HepG2 (cell line): ENCODE data around the gene LASP1. TPM values are rescaled to one million over a fixed set of nuclear protein-coding genes. Genes with fewer than 3 reads are reported as not detected.
A peak's percentile ranks its signal among the peaks of the same experiment; 100 is the strongest.

ENCODE experiments used
- ATAD3A ChIP-seq: sonication (generic); formaldehyde crosslinking; IDR thresholded peaks from 2 replicates; pipeline ENCODE4 v1.4.0; 2020; ENCODE audit warnings: missing genetic modification reagents
- BHLHE40 ChIP-seq: IDR thresholded peaks from 2 replicates; pipeline ENCODE4 v1.6.1; 2011; ENCODE audit warnings: low read length, improper control_type of control experiment
- CEBPG ChIP-seq: IDR thresholded peaks from 2 replicates; pipeline ENCODE4 v1.6.1; 2016
- FOXC1 ChIP-seq: sonication (generic); formaldehyde crosslinking; IDR thresholded peaks from 2 replicates; pipeline ENCODE4 v1.8.0; 2022; ENCODE audit warnings: mild to moderate bottlenecking, missing genetic modification reagents, borderline replicate concordance
- HMGA1 ChIP-seq: sonication (generic); formaldehyde crosslinking; conservative IDR thresholded peaks from 2 replicates; pipeline ENCODE4 v1.4.0; 2020; ENCODE audit warnings: missing genetic modification reagents
- HOXD1 ChIP-seq: sonication (generic); formaldehyde crosslinking; IDR thresholded peaks from 2 replicates; pipeline ENCODE4 v1.5.0; 2020; ENCODE audit warnings: missing genetic modification reagents
- KLF9 ChIP-seq: IDR thresholded peaks from 2 replicates; pipeline ENCODE4 v1.6.1; 2016; ENCODE audit warnings: low read depth
- KMT2A ChIP-seq: sonication (generic); formaldehyde crosslinking; IDR thresholded peaks from 2 replicates; pipeline ENCODE4 v1.4.0; 2020; ENCODE audit warnings: missing genetic modification reagents
- MED1 ChIP-seq: sonication (generic); formaldehyde crosslinking; IDR thresholded peaks from 2 replicates; pipeline ENCODE4 v1.4.0; 2020; ENCODE audit warnings: missing genetic modification reagents
- NFYC ChIP-seq: IDR thresholded peaks from 2 replicates; pipeline ENCODE4 v1.6.1; 2016; ENCODE audit warnings: missing genetic modification reagents, missing compliant biosample characterization
- NONO ChIP-seq, 2 experiments: fragments of 450-650 bp in 1 of 2; sonication (generic) in 1 of 2; formaldehyde crosslinking in 1 of 2; IDR thresholded peaks in 1 of 2; conservative IDR thresholded peaks in 1 of 2; 2 replicates each; pipeline versions ENCODE4 v1.6.1 to v1.8.0; 2017 to 2022; ENCODE audit warnings: mild to moderate bottlenecking in 1 of 2, missing genetic modification reagents in 1 of 2, moderate library complexity in 1 of 2
- PAWR ChIP-seq: sonication (generic); formaldehyde crosslinking; IDR thresholded peaks from 2 replicates; pipeline ENCODE4 v1.4.0; 2020; ENCODE audit warnings: missing genetic modification reagents, mild to moderate bottlenecking, borderline replicate concordance
- REPIN1 ChIP-seq: sonication (generic); formaldehyde crosslinking; IDR thresholded peaks from 2 replicates; pipeline ENCODE4 v1.8.0; 2022; ENCODE audit warnings: missing genetic modification reagents, low read depth, mild to moderate bottlenecking, borderline replicate concordance
- SYNCRIP ChIP-seq: fragments of 200-400 bp; formaldehyde crosslinking; IDR thresholded peaks from 2 replicates; pipeline ENCODE4 v1.6.1; 2018; ENCODE audit warnings: mild to moderate bottlenecking, low read depth, low read length; ENCODE audit not compliant: insufficient read depth
- TP53 ChIP-seq: sonication (generic); formaldehyde crosslinking; conservative IDR thresholded peaks from 2 replicates; pipeline ENCODE4 v1.4.0; 2020; ENCODE audit warnings: missing genetic modification reagents
- ZBTB3 ChIP-seq: sonication (generic); formaldehyde crosslinking; IDR thresholded peaks from 2 replicates; pipeline ENCODE4 v1.4.0; 2020; ENCODE audit warnings: low read depth, mild to moderate bottlenecking, moderate library complexity, missing genetic modification reagents, borderline replicate concordance
- ZNF317 ChIP-seq: sonication (generic); formaldehyde crosslinking; IDR thresholded peaks from 2 replicates; pipeline ENCODE4 v1.5.0; 2020; ENCODE audit warnings: mild to moderate bottlenecking, missing genetic modification reagents
- ZNF614 ChIP-seq: IDR thresholded peaks from 2 replicates; pipeline ENCODE4 v1.6.1; 2018; ENCODE audit warnings: missing biosample characterization, missing genetic modification reagents, inconsistent platforms, borderline replicate concordance
- ZNF670 ChIP-seq: sonication (generic); formaldehyde crosslinking; IDR thresholded peaks from 2 replicates; pipeline ENCODE4 v1.8.0; 2022; ENCODE audit warnings: mild to moderate bottlenecking, missing genetic modification reagents, borderline replicate concordance
- ZNF761 ChIP-seq: sonication (generic); formaldehyde crosslinking; conservative IDR thresholded peaks from 2 replicates; pipeline ENCODE4 v1.4.0; 2020; ENCODE audit warnings: mild to moderate bottlenecking, missing genetic modification reagents
- ZNF766 ChIP-seq: sonication (generic); formaldehyde crosslinking; IDR thresholded peaks from 2 replicates; pipeline ENCODE4 v1.5.0; 2020; ENCODE audit warnings: missing genetic modification reagents, borderline replicate concordance
- ZNF768 ChIP-seq: sonication (generic); formaldehyde crosslinking; IDR thresholded peaks from 2 replicates; pipeline ENCODE4 v1.4.0; 2020; ENCODE audit warnings: missing genetic modification reagents
- polyA plus RNA-seq, 8 experiments: library from polyadenylated mRNA; depleted of rRNA in 3 of 8; stranded (reverse) in 7 of 8; unstranded in 1 of 8; fragments of >200 nt; fragmentation: Illumina TruSeq in 4 of 8; extraction: Trizol in 4 of 8; gene quantifications; 2 replicates each; pipeline versions ENCODE4 v1.2.1 to v1.2.3, GENCODE V29; 2011 to 2016; ENCODE audit warnings: low read depth in 4 of 8, missing spikeins in 1 of 8, mixed read lengths in 1 of 8; ENCODE audit not compliant: insufficient read depth in 1 of 8
- total RNA-seq, 5 experiments: library from RNA; depleted of rRNA; stranded (reverse); fragments of >200 nt; fragmentation: Illumina TruSeq; extraction: Trizol; gene quantifications; 2 replicates each; pipeline ENCODE4 v1.2.3, GENCODE V29; 2016; ENCODE audit warnings: low read depth in 1 of 5
- TF ChIP-seq, protein P1 (sequence below): sonication (generic); formaldehyde crosslinking; IDR thresholded peaks from 2 replicates; pipeline ENCODE4 v1.9.0; 2021; ENCODE audit warnings: missing genetic modification reagents, borderline replicate concordance
- TF ChIP-seq, protein P2 (sequence below): sonication (generic); formaldehyde crosslinking; IDR thresholded peaks from 2 replicates; pipeline ENCODE4 v1.5.0; 2020; ENCODE audit warnings: mild to moderate bottlenecking, low read depth, missing genetic modification reagents, borderline replicate concordance

Gene LASP1
- total and polyA plus RNA-seq, 2 of the 13 experiments (the other 11 are each of a cell fraction or from before 2014, with no cell fraction given), result 70.1 to 97.0 TPM

GRCh38 chr17:38870259-38871165, 654 bp downstream of the LASP1 start (continued):
- TF ChIP-seq ATAD3A (CRISPR knock-in tag) (no peak), CEBPG (CRISPR knock-in tag) (no peak), FOXC1 (CRISPR knock-in tag) (no peak), HMGA1 (CRISPR knock-in tag) (no peak), HOXD1 (CRISPR knock-in tag) (no peak; the same call in 1 of the 2 replicates), BHLHE40 (no peak), ZNF768 (CRISPR knock-in tag) (no peak), MED1 (CRISPR knock-in tag) (no peak), ZNF614 (CRISPR knock-in tag) (no peak), TP53 (CRISPR knock-in tag) (no peak), ZNF766 (CRISPR knock-in tag) (0 out of 2 replicates have a peak, but pooled peaks have one; percentile 10), PAWR (CRISPR knock-in tag) (0 out of 2 replicates have a peak, but pooled peaks have one; percentile 8), NONO (IDR thresholded peaks at IDR 0.05) (no peak), NONO (CRISPR knock-in tag; conservative IDR thresholded peaks at IDR 0.05) (0 out of 2 replicates have a peak, but pooled peaks have one; percentile 40), KLF9 (CRISPR knock-in tag) (no peak), ZNF317 (CRISPR knock-in tag) (no peak; the same call in 1 of the 2 replicates), NFYC (CRISPR knock-in tag) (no peak), ZNF761 (CRISPR knock-in tag) (no peak), ZNF670 (peak; percentile 41; the same call in 1 of the 2 replicates), KMT2A (CRISPR knock-in tag) (no peak), SYNCRIP (no peak), ZBTB3 (CRISPR knock-in tag) (peak; percentile 86; the same call in 1 of the 2 replicates), REPIN1 (CRISPR knock-in tag) (0 out of 2 replicates have a peak, but pooled peaks have one; percentile 8)
- TF ChIP-seq, protein P1, sequence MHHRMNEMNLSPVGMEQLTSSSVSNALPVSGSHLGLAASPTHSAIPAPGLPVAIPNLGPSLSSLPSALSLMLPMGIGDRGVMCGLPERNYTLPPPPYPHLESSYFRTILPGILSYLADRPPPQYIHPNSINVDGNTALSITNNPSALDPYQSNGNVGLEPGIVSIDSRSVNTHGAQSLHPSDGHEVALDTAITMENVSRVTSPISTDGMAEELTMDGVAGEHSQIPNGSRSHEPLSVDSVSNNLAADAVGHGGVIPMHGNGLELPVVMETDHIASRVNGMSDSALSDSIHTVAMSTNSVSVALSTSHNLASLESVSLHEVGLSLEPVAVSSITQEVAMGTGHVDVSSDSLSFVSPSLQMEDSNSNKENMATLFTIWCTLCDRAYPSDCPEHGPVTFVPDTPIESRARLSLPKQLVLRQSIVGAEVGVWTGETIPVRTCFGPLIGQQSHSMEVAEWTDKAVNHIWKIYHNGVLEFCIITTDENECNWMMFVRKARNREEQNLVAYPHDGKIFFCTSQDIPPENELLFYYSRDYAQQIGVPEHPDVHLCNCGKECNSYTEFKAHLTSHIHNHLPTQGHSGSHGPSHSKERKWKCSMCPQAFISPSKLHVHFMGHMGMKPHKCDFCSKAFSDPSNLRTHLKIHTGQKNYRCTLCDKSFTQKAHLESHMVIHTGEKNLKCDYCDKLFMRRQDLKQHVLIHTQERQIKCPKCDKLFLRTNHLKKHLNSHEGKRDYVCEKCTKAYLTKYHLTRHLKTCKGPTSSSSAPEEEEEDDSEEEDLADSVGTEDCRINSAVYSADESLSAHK (CRISPR knock-in tag), result no peak
- TF ChIP-seq, protein P2, sequence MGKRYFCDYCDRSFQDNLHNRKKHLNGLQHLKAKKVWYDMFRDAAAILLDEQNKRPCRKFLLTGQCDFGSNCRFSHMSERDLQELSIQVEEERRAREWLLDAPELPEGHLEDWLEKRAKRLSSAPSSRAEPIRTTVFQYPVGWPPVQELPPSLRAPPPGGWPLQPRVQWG (CRISPR knock-in tag), result no peak
